ENCODE results near the gene DPP7. TPM values are rescaled to one million over a fixed set of nuclear protein-coding genes. Genes with fewer than 3 reads are reported as not detected.

Gene DPP7
- total and polyA plus RNA-seq, 2 of the 8 experiments (the other 6 are each of a cell fraction or from before 2014, with no cell fraction given) = 21.2 to 26.8 TPM

GRCh38 chr9:137117269-137117731 is 2.8 kb upstream of the DPP7 start (continued):
- TF ChIP-seq YY1 (IDR thresholded peaks at IDR 0.05; ENCODE audit: low read depth, low read length) (no peak), JUND (IDR thresholded peaks at IDR 0.05; ENCODE audit: low read length) (no peak), ASH2L (IDR thresholded peaks at IDR 0.05; ENCODE audit: low read length) (no peak)
- TF ChIP-seq, protein P1, sequence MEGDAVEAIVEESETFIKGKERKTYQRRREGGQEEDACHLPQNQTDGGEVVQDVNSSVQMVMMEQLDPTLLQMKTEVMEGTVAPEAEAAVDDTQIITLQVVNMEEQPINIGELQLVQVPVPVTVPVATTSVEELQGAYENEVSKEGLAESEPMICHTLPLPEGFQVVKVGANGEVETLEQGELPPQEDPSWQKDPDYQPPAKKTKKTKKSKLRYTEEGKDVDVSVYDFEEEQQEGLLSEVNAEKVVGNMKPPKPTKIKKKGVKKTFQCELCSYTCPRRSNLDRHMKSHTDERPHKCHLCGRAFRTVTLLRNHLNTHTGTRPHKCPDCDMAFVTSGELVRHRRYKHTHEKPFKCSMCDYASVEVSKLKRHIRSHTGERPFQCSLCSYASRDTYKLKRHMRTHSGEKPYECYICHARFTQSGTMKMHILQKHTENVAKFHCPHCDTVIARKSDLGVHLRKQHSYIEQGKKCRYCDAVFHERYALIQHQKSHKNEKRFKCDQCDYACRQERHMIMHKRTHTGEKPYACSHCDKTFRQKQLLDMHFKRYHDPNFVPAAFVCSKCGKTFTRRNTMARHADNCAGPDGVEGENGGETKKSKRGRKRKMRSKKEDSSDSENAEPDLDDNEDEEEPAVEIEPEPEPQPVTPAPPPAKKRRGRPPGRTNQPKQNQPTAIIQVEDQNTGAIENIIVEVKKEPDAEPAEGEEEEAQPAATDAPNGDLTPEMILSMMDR (IDR thresholded peaks at IDR 0.05; ENCODE audit: control extremely low read depth in 1 of 3, insufficient read depth in 1 of 3, low read depth in 1 of 3, low read length in 3 of 3) = no peak
